ENCODE results near the gene MBNL2.

MBNL2 gene

GRCh38 chr13:97212004-97212403, 10.1 kb upstream of the MBNL2 start:
- DNase-seq: no peak

GRCh38 chr13:97212601-97213040, 9.5 kb upstream of the MBNL2 start:
- DNase-seq: peak; percentile 68

- no peak for DNase-seq
Measured at GRCh38 chr13:97214921-97215320, 7.2 kb upstream of the MBNL2 start.

- no peak for DNase-seq
Measured at GRCh38 chr13:97215325-97215724, 6.8 kb upstream of the MBNL2 start.

GRCh38 chr13:97219226-97219625, 2.9 kb upstream of the MBNL2 start:
- no peak for DNase-seq

- no peak for DNase-seq
Measured at GRCh38 chr13:97220151-97220900, 1.8 kb upstream of the MBNL2 start.

- DNase-seq: no peak
Measured at GRCh38 chr13:97221046-97221445, 1.1 kb upstream of the MBNL2 start.

GRCh38 chr13:97221466-97221865, 667 bp upstream of the MBNL2 start:
- peak; percentile 61 for DNase-seq

GRCh38 chr13:97223037-97223710, 1.0 kb downstream of the MBNL2 start:
- peak; percentile 29 for DNase-seq

- DNase-seq: peak; percentile 88
Measured at GRCh38 chr13:97223711-97224541, 1.8 kb downstream of the MBNL2 start.

- DNase-seq: peak; percentile 87
Measured at GRCh38 chr13:97224544-97225300, 2.6 kb downstream of the MBNL2 start.

- peak; percentile 31 for DNase-seq
Measured at GRCh38 chr13:97225533-97225932, 3.4 kb downstream of the MBNL2 start.

- DNase-seq: no peak
Measured at GRCh38 chr13:97226013-97226412, 3.9 kb downstream of the MBNL2 start.

- DNase-seq: peak; percentile 64
Measured at GRCh38 chr13:97226788-97227627, 4.9 kb downstream of the MBNL2 start.

- no peak for DNase-seq
Measured at GRCh38 chr13:97228850-97229521, 6.9 kb downstream of the MBNL2 start.

GRCh38 chr13:97229699-97230098, 7.6 kb downstream of the MBNL2 start:
- DNase-seq: no peak

- no peak for DNase-seq
Measured at GRCh38 chr13:97231118-97231828, 9.1 kb downstream of the MBNL2 start.

GRCh38 chr13:97231829-97232196, 9.7 kb downstream of the MBNL2 start:
- DNase-seq: no peak

GRCh38 chr13:97233499-97233898, 11.4 kb downstream of the MBNL2 start:
- DNase-seq: no peak

- DNase-seq: no peak
Measured at GRCh38 chr13:97234236-97234635, 12.1 kb downstream of the MBNL2 start.

- peak; percentile 34 for DNase-seq
Measured at GRCh38 chr13:97234742-97235141, 12.6 kb downstream of the MBNL2 start.

Data from NCI-H82 (cell line).